ENCODE measurements around the gene GPC6.

DNA sequence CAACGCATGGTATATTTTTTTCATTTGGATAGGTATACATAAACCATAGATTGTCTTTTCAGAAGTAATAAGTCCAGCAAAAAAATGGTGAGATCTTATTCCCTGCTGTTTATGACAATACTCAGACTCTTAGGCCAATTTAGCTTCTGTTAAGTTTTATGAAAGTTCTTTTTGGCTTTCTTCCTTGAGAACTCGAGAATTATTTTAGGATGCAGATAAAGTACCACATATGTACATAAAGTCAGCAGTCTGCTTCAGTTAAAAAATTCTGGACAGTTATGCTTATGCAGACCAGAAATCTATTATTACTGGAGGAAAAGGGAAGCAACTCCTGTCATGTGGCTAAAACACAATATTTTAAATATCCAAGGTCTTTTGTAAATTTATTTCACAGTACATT, 422.9 kb downstream of the GPC6 start:
- TF ChIP-seq, protein P1, sequence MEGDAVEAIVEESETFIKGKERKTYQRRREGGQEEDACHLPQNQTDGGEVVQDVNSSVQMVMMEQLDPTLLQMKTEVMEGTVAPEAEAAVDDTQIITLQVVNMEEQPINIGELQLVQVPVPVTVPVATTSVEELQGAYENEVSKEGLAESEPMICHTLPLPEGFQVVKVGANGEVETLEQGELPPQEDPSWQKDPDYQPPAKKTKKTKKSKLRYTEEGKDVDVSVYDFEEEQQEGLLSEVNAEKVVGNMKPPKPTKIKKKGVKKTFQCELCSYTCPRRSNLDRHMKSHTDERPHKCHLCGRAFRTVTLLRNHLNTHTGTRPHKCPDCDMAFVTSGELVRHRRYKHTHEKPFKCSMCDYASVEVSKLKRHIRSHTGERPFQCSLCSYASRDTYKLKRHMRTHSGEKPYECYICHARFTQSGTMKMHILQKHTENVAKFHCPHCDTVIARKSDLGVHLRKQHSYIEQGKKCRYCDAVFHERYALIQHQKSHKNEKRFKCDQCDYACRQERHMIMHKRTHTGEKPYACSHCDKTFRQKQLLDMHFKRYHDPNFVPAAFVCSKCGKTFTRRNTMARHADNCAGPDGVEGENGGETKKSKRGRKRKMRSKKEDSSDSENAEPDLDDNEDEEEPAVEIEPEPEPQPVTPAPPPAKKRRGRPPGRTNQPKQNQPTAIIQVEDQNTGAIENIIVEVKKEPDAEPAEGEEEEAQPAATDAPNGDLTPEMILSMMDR (IDR thresholded peaks at IDR 0.05), result no peak
- TF ChIP-seq EZH2 (IDR thresholded peaks at IDR 0.05) (no peak), EZH2phosphoT487 (IDR thresholded peaks at IDR 0.05) (no peak)

Measured in neural progenitor cell (in vitro differentiated cells).